Effector memory CD8-positive, alpha-beta T cell (primary cell): Measurements from ENCODE around the gene ANKRD34A.
"Not testable (repeated sequence)": the region's sequence is repeated elsewhere in the genome, so short reads cannot be mapped to it uniquely, and the experiment has no call there.

Experiments
- ATAC-seq: fragments of 150-1000 bp; cut with Tn5 transposase; replicated peaks from 2 replicates; pipeline ENCODE4 v1.10.0; 2021; ENCODE audit warnings: mild to moderate bottlenecking, moderate library complexity
- DNase-seq, 3 experiments: peaks; one replicate each; pipeline ENCODE4 v3.0.0; 2021
- H3K27ac Mint-ChIP-seq, 2 donors: one replicate each; pipeline ENCODE4 v1.8.0; 2022; ENCODE audit warnings: mild to moderate bottlenecking in 2 of 2, mixed read lengths in 2 of 2, moderate library complexity in 2 of 2
- H3K27me3 Mint-ChIP-seq, 2 donors: one replicate each; pipeline ENCODE4 v1.8.0; 2022; ENCODE audit warnings: mixed read lengths in 2 of 2
- H3K36me3 Mint-ChIP-seq: one replicate; pipeline ENCODE4 v1.8.0; 2022; ENCODE audit warnings: mild to moderate bottlenecking, moderate library complexity, mixed read lengths; ENCODE audit not compliant: insufficient read depth
- H3K4me1 Mint-ChIP-seq, 2 donors: one replicate each; pipeline ENCODE4 v1.8.0; 2022; ENCODE audit warnings: low read depth in 2 of 2, mixed read lengths in 2 of 2
- H3K4me3 Mint-ChIP-seq, 2 donors: one replicate each; pipeline ENCODE4 v1.8.0; 2022; ENCODE audit warnings: mild to moderate bottlenecking in 2 of 2, mixed read lengths in 2 of 2, moderate library complexity in 2 of 2
- H3K9me3 Mint-ChIP-seq, 2 donors: one replicate each; pipeline ENCODE4 v1.8.0; 2022; ENCODE audit warnings: mixed read lengths in 2 of 2

ANKRD34A gene

DNA sequence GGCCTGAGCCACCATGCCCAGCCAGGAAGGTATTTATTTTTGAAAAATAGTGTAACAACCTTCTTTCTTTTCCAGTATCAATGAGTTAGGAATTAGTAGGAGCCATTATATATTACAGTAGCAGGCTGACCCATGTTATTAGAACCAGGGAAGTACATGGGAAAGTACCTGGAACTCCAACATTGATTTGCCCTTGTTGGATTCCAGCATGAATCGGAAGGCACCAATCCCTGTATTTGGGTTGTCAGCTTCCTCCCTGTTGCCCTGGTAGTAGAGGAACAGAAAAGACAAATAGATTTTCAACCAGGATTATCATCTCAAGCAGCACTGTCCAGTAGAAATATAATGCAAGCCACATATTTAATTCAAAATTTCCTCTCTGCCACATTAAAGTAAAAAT lies 26.9 kb downstream of the ANKRD34A start:
- Mint-ChIP-seq H3K9me3 (no peaks in the 10 kb centered on the region), H3K36me3 (peaks cover 67% of the 10 kb centered on the region), H3K4me3 (no peak overlapping the region), H3K4me1 (peaks cover 10 to 16% of the 10 kb centered on the region in 2 donors), H3K27ac (peak overlapping the region in 1 of 2 donors; percentile 0), H3K27me3 (no peaks in the 10 kb centered on the region)
- ATAC-seq (no peak), DNase-seq (no peak)

DNA sequence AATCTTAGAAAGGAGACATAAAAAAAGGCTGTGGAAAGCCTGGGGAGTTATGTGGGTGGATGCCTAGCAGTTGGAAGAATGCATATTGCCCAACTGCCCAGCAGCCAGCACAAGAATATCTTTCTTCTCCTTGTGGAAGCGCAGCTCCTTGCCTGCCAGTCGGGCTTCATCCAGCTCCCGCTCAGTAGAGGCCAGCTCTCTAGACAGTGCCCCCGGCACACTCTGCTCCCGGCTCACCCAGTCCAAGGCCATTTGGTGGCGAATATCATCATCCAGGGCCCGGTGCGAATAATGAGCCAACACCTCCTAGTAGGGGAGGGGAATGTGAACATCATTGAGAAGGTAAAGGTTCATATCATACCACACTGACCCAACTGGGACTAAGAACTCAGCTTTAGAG lies 28.1 kb downstream of the ANKRD34A start:
- no peak overlapping the region for H3K27ac Mint-ChIP-seq
- no peak overlapping the region for H3K4me3 Mint-ChIP-seq
- H3K27me3 Mint-ChIP-seq = no peaks in the 10 kb centered on the region
- peaks cover 55% of the 10 kb centered on the region for H3K36me3 Mint-ChIP-seq
- ATAC-seq (no peak), DNase-seq (no peak)
- no peaks in the 10 kb centered on the region for H3K9me3 Mint-ChIP-seq
- peaks cover 16 to 25% of the 10 kb centered on the region in 2 donors for H3K4me1 Mint-ChIP-seq

DNA sequence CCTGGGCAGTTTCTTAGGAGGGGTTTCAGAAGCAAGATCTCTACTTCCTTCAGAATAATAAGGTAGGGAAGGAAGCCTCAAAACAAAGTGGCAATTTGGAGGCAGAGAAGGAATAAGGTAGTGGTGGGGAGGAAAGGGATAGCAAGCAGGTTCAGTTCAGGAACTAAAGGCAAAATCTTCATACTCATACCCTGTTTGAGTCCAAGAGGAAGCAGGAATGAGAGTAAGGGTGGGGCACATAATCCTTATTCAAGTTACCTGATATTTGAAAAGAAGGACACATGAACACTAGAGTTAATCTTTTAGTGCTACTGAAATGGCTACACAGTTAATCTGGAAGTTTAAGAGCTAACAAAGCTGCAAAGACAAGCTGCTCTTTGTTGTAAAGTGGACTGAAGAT lies 28.7 kb downstream of the ANKRD34A start:
- ATAC-seq = no peak
- Mint-ChIP-seq H3K27ac (no peak overlapping the region), H3K27me3 (no peaks in the 10 kb centered on the region), H3K4me1 (peaks cover 18 to 27% of the 10 kb centered on the region in 2 donors), H3K4me3 (no peak overlapping the region), H3K9me3 (no peaks in the 10 kb centered on the region), H3K36me3 (peaks cover 50% of the 10 kb centered on the region)
- DNase-seq = no peak

DNA sequence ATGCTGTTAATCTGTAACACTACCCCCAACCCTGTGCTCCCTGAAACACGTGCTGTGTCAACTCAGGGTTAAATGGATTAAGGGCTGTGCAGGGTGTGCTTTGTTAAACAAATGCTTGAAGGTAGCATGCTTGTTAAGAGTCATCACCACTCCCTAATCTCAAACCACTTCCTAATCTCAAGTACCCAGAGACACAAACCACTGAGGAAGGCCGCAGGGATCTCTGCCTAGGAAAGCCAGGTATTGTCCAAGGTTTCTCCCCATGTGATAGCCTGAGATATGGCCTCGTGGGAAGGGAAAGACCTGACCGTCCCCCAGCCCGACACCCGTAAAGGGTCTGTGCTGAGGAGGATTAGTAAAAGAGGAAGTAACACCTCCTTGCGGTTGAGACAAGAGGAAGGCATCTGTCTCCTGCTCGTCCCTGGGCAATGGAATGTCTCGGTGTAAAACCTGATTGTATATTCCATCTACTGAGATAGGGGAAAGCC lies 31.8 kb downstream of the ANKRD34A start:
- Mint-ChIP-seq H3K4me1 (peaks cover 25 to 33% of the 10 kb centered on the region in 2 donors), H3K36me3 (peaks cover 34% of the 10 kb centered on the region), H3K27ac (peak overlapping the region; percentile 91), H3K4me3 (peak overlapping the region; percentile 50 to 74)
- H3K27me3 Mint-ChIP-seq, H3K9me3 Mint-ChIP-seq: not testable (repeated sequence)
- DNase-seq (peak; percentile 11 to 37 (median 12)), ATAC-seq (peak; percentile 55)

DNA sequence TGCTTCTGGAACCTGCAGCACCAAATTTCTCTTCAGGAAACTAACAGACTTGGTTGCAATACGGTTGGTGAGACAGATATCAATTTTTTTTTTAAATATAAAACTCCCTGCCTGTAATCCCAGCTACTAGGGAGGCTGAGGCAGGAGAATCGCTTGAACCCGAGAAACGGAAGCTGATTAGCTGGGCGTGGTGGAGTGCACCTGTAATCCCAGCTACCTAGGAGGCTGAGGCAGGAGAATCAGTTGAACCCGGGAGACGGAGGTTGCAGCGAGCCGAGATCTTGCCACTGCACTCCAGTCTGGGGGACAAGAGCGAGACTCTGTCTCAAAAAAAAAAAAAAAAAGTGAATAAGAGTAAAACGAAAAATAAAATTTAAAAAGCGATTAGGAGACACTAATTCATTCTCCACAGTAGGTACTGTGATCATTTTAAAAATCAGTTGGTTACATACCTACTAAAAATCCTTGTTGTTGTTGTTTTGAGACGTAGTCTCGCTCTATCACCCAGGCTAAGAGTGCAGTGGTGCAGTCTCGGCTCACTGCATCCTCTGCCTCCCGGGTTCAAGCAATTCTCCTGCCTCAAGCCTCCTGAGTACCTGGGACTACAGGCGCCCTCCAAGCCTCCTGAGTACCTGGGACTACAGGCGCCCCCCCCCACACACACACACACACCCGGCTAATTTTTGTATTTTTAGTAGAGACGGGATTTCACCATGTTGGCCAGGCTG lies 36.3 kb downstream of the ANKRD34A start:
- DNase-seq = no peak
- Mint-ChIP-seq H3K9me3 (no peaks in the 10 kb centered on the region), H3K27ac (peak overlapping the region in 1 of 2 donors; percentile 72), H3K4me1 (peaks cover 24 to 27% of the 10 kb centered on the region in 2 donors), H3K36me3 (peaks cover 27% of the 10 kb centered on the region), H3K4me3 (no peak overlapping the region), H3K27me3 (no peaks in the 10 kb centered on the region)
- ATAC-seq = no peak

DNA sequence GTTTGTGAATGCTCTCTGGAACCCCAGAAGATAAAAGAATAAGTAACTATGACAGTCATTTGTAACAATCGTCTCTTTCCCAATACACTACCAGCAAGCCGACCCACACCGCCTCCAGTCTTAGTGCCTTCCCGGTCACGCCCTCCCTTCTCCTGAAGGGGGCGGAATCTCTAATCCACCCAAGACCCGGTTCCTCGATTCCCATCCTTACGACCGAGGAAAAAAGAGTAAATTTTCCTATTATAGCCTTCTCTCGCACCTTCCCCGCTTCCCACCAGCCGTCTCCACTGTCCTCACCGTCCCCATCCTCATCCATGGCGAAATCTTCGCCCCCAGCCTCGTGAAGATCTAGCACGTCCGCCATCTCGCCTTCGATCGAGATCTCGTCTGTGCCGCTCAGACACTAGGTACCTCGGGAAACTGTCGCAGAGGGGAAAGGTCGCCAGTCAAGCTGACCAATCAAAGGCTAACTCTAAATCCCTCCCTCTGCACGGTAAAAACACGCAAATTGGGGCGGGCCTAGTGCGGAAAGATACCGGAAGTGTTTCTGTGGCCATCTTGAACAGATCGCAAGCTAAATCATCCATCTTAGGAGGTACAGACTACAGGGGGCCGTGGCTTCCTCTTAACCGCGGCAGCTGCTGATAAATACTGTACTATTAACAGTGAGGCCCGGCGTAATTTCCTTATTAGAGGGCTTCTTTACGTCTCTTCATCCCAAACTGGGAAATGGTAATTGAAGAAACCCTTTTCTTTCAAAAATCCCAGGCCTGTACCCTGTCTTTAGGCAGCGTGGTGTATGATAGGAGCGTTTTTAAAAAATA lies 37.1 kb downstream of the ANKRD34A start, which contains the start of gene RBM8A:
Gene RBM8A, minus strand, starts transcription at position 422 of the 824 bp plus-strand sequence. Its CDS starts 58 bp downstream, at position 364.
- Mint-ChIP-seq H3K36me3 (peaks cover 27% of the 10 kb centered on the region), H3K9me3 (no peaks in the 10 kb centered on the region), H3K4me1 (peaks cover 16 to 19% of the 10 kb centered on the region in 2 donors), H3K27ac (no peak within 1 kb of the TSS), H3K27me3 (no peaks in the 10 kb centered on the region), H3K4me3 (no peak within 1 kb of the TSS)
- ATAC-seq (peak; percentile 96), DNase-seq (peak; percentile 92 to 94 (median 93))

DNA sequence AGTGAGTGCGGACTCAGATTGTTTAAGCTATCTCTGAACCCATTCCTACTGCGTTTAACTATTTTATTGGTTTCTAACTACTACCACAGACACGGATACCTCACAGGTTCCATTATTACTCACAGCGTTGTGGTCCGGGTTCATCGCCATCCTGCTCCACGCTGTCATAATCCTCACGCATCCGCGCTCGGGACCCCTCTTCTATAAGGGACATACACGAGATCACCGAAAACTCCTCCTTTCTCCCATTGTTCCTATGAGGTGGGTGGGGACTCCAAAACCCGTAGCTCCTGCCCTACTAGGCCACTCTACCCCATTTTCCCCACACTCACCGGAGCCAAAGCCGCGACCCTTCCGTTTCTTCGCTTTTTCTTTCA lies 37.7 kb downstream of the ANKRD34A start:
- peaks cover 27% of the 10 kb centered on the region for H3K36me3 Mint-ChIP-seq
- no peaks in the 10 kb centered on the region for H3K27me3 Mint-ChIP-seq
- ATAC-seq = peak; percentile 1
- peaks cover 11 to 16% of the 10 kb centered on the region in 2 donors for H3K4me1 Mint-ChIP-seq
- peak in 1 of 3 experiments; percentile 7 for DNase-seq
- no peak overlapping the region for H3K4me3 Mint-ChIP-seq
- no peaks in the 10 kb centered on the region for H3K9me3 Mint-ChIP-seq
- no peak overlapping the region for H3K27ac Mint-ChIP-seq

DNA sequence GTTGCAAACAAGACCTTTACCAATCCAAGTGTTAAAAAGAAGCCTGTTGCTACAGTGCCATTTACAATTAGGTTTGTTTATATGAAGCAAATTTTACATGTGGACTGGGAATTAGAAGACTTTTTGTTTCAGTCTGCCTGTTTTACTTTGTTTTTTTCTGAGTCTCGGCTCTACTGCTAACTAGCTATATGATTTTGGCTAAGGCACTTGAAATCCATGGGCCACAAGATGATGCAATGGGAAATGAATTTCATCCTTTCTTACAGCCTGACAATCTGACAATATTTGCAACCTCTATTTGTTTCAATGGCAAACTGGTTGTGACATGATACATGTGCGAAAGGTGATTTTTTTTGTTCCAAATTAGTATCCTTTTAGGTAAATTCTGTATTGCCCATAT lies 42.1 kb downstream of the ANKRD34A start:
- peaks cover 36% of the 10 kb centered on the region for H3K36me3 Mint-ChIP-seq
- no peak for ATAC-seq
- no peak overlapping the region for H3K4me3 Mint-ChIP-seq
- H3K9me3 Mint-ChIP-seq = no peaks in the 10 kb centered on the region
- H3K27me3 Mint-ChIP-seq = no peaks in the 10 kb centered on the region
- DNase-seq = no peak
- no peak overlapping the region for H3K27ac Mint-ChIP-seq
- H3K4me1 Mint-ChIP-seq = peaks cover 13 to 29% of the 10 kb centered on the region in 2 donors

DNA sequence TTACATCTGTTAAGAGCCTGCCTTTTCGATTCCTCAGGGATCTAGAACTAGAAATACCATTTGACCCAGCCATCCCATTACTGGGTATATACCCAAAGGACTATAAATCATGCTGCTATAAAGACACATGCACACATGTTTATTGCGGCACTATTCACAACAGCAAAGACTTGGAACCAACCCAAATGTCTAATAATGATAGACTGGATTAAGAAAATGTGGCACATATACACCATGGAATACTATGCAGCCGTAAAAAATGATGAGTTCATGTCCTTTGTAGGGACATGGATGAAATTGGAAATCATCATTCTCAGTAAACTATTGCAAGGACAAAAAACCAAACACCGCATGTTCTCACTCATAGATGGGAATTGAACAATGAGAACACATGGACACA lies 44.1 kb downstream of the ANKRD34A start:
- Mint-ChIP-seq H3K27ac (peak overlapping the region in 1 of 2 donors; percentile 58), H3K4me1 (peaks cover 26% of the 10 kb centered on the region in 2 donors), H3K4me3 (peak overlapping the region; percentile 88 to 96), H3K36me3 (peaks cover 43% of the 10 kb centered on the region)
- not testable (repeated sequence) for H3K9me3 Mint-ChIP-seq, DNase-seq, ATAC-seq, H3K27me3 Mint-ChIP-seq

DNA sequence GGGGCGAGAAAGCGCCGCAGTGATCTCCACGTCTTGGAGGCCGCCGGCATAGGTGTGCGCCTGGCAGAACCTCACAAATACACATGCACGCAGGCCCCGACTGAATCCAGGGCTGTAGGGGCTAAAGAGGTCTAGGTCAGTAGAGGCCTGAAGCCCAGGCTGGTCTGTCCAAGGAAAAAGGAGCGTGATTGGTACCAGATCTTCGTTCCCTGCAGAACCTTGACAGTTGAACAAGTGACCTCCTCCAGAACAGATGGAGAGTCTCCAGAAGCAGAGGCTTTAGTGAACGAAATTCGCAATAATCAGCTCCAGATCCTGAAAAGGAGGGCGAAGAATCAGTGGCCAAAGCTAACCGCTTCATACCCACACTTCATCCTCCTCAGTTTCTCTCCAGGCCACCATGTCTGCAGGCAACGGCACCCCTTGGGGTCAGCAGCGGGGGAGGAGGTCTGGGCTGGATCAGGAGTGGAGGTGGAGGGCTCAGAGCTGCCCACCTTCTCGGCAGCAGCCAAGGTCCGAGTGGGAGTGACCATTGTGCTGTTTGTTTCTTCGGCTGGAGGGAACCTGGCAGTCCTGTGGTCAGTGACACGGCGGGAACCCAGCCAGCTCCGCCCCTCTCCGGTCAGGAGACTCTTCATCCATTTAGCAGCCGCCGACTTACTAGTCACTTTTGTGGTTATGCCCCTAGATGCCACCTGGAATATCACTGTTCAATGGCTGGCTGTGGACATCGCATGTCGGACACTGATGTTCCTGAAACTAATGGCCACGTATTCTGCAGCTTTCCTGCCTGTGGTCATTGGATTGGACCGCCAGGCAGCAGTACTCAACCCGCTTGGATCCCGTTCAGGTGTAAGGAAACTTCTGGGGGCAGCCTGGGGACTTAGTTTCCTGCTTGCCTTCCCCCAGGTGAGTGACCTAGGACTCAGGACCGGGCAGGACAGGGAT lies 45.1 kb downstream of the ANKRD34A start:
- Mint-ChIP-seq H3K27me3 (no peaks in the 10 kb centered on the region), H3K27ac (peak overlapping the region; percentile 89 to 94), H3K4me1 (peaks cover 26% of the 10 kb centered on the region in 2 donors), H3K36me3 (peaks cover 48% of the 10 kb centered on the region), H3K9me3 (no peaks in the 10 kb centered on the region), H3K4me3 (peak overlapping the region; percentile 88 to 96)
- ATAC-seq (peak; percentile 5), DNase-seq (no peak)

DNA sequence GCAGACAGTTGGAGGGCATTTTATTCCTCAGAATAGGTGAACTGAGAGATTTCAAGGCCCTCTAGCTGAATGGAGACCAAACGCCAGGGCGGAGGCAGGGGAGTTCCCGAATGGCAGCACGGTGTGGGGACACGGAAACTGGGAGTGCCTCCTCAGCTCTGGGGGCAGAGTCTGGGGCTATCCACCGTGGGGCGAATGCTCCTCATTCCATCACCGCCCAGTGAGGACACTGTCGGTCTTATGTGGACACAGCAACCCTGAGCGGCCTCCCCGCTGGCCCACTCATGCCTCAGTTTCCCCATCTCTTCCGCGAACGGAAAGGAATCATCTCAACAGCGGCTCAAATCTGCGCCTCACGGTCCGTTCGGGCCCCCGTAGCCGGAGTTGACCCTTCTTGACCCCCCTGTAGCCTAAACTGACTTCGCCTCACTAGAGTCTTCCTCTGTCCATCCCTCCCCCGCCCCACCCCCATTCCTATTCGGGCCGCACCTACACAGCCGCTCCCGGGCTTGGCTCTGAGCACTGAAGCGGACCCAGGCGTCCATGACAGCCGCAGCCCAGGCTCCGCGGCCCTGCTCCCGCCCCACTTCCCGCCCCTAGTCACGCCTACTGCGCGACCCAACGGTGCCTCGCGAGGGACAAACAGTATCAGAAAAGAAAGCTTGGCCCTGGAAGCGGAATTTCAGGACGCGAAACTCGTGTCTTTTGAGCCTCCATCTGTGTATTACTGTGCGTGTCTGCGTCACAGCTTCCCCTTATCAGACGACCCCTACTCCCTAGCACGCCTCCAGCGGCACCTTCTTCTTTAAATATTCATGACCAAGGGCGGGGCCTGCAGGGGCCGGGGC lies 46.0 kb downstream of the ANKRD34A start, which contains the start of gene PEX11B:
Gene PEX11B, minus strand, starts transcription at position 574 of the 848 bp plus-strand sequence. Its CDS starts 29 bp downstream, at position 545.
- Mint-ChIP-seq H3K36me3 (peaks cover 46% of the 10 kb centered on the region), H3K4me3 (peak within 1 kb of the TSS; percentile 88 to 96), H3K27me3 (no peaks in the 10 kb centered on the region), H3K4me1 (peaks cover 26 to 33% of the 10 kb centered on the region in 2 donors), H3K27ac (peak within 1 kb of the TSS; percentile 89 to 94), H3K9me3 (no peaks in the 10 kb centered on the region)
- DNase-seq (peak; percentile 89 to 90 (median 89)), ATAC-seq (peak; percentile 88)

DNA sequence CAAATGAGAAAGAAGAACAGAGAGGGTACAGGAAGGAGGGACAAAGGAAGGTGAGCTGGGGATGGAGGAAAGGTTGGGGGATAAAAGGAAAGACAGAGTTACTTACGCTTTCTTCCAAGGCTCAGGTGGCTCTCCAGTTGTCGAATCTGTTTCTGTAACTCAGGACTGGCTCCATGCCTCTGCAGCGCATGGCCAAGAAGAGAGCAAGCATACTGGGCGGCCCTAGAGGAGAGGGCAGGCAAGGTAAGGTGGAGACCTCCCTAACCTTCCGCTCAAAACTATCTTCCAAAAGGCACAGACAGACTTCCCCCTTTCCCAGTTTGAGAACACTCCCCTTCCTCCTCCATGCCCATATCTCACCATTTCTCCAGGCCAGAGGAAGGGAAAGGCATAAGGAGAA lies 46.8 kb downstream of the ANKRD34A start:
- DNase-seq (no peak), ATAC-seq (no peak)
- Mint-ChIP-seq H3K27me3 (no peaks in the 10 kb centered on the region), H3K9me3 (no peaks in the 10 kb centered on the region), H3K4me3 (peak overlapping the region; percentile 88 to 96), H3K27ac (peak overlapping the region; percentile 89 to 94), H3K36me3 (peaks cover 48% of the 10 kb centered on the region), H3K4me1 (peaks cover 26 to 33% of the 10 kb centered on the region in 2 donors)
